Keratinocyte (primary cell): ENCODE results near the gene ZNF512B.

Source experiments
- CTCF ChIP-seq, 3 experiments: IDR thresholded peaks in 1 of 3; conservative IDR thresholded peaks in 1 of 3; optimal IDR thresholded peaks in 1 of 3; 2 replicates in 2 of 3; 3 replicates in 1 of 3; pipeline versions ENCODE3 to v1.5.1; 2011; ENCODE audit warnings: low read length in 3 of 3, mild to moderate bottlenecking in 3 of 3, moderate library complexity in 2 of 3, control low read depth in 1 of 3, inconsistent platforms in 1 of 3; ENCODE audit not compliant: insufficient read depth in 2 of 3; ENCODE audit errors: extremely low read depth in 1 of 3
- EZH2 ChIP-seq: IDR thresholded peaks from one replicate; pipeline ENCODE4 v1.6.1; 2012; ENCODE audit warnings: inconsistent platforms, mild to moderate bottlenecking, low read length, moderate library complexity

GRCh38 chr20:63941282-63942081 is 28.2 kb downstream of the ZNF512B start:
- TF ChIP-seq EZH2: no peak
- no peak for TF ChIP-seq CTCF (optimal IDR thresholded peaks at IDR 0.05 in 1 of 3, IDR thresholded peaks at IDR 0.05 in 1 of 3, conservative IDR thresholded peaks at IDR 0.05 in 1 of 3; ENCODE audit: extremely low read depth in 1 of 3, insufficient read depth in 2 of 3, low read length in 3 of 3)
